GM18508 (cell line): ENCODE measurements around the gene NCDN.

Experiments
- ATAC-seq: cut with Tn5 transposase; IDR thresholded peaks from one replicate; pipeline ENCODE4 v1.9.1; 2021; ENCODE audit warnings: moderate number of reproducible peaks; ENCODE audit not compliant: insufficient read depth, unreplicated experiment

Gene NCDN

GRCh38 chr1:35588197-35588910 lies 30.8 kb downstream of the NCDN start:
- ATAC-seq, result no peak

- ATAC-seq, result no peak
Measured at GRCh38 chr1:35589516-35590427, 32.2 kb downstream of the NCDN start.

- ATAC-seq, result no peak
Measured at GRCh38 chr1:35590476-35591040, 33.0 kb downstream of the NCDN start.

GRCh38 chr1:35591211-35591610 lies 33.6 kb downstream of the NCDN start:
- no peak for ATAC-seq

GRCh38 chr1:35592991-35593769 lies 35.6 kb downstream of the NCDN start:
- no peak for ATAC-seq

- no peak for ATAC-seq
Measured at GRCh38 chr1:35594005-35594760, 36.6 kb downstream of the NCDN start.

- no peak for ATAC-seq
Measured at GRCh38 chr1:35595684-35596083, 38.1 kb downstream of the NCDN start.

- ATAC-seq, result no peak
Measured at GRCh38 chr1:35597870-35598269, 40.3 kb downstream of the NCDN start.

GRCh38 chr1:35598895-35599294 lies 41.3 kb downstream of the NCDN start:
- no peak for ATAC-seq

- no peak for ATAC-seq
Measured at GRCh38 chr1:35599411-35599810, 41.8 kb downstream of the NCDN start.

- ATAC-seq, result no peak
Measured at GRCh38 chr1:35600593-35600992, 43.0 kb downstream of the NCDN start.

GRCh38 chr1:35603468-35603867 lies 45.9 kb downstream of the NCDN start:
- ATAC-seq, result no peak

- no peak for ATAC-seq
Measured at GRCh38 chr1:35603941-35604340, 46.3 kb downstream of the NCDN start.

- ATAC-seq, result no peak
Measured at GRCh38 chr1:35605071-35605866, 47.7 kb downstream of the NCDN start.

GRCh38 chr1:35605867-35606182 lies 48.2 kb downstream of the NCDN start:
- ATAC-seq, result no peak

- no peak for ATAC-seq
Measured at GRCh38 chr1:35611655-35612054, 54.1 kb downstream of the NCDN start.

- no peak for ATAC-seq
Measured at GRCh38 chr1:35615440-35615839, 57.8 kb downstream of the NCDN start.
